ENCODE results near the gene LSMEM2. TPM values are rescaled to one million over a fixed set of nuclear protein-coding genes. Genes with fewer than 3 reads are reported as not detected.

Gene LSMEM2
- total RNA-seq, 1 donor = not detected

DNA sequence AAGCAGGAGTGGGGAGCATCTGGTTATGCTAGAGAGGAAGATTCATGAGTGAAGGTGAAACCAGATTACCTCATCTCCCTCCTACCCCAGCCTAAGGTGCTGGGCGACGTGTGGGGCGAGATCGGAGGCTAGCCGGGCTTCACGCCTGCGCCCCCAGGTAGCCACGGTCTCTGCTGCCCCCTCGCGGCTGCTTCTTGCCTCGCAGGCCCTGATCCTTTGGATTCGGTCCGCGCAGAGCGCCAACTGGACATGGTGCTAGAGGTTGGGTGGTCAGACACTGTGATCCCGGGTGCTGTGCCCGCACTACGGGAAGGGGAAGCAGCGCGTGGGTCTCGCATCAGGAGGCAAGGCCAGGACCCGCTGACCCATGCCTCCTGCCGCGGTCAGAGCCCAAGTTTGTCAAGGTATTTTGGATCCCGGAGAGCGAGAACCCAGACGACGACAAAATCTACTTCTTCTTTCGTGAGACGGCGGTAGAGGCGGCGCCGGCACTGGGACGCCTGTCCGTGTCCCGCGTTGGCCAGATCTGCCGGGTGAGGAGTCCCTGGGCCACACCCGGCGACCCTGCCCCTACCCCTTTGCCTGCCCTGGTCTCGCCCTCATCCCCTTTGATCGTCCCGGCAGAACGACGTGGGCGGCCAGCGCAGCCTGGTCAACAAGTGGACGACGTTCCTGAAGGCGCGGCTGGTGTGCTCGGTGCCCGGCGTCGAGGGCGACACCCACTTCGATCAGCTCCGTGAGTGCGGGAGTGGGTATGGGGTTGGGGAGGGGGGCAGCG lies 5.8 kb upstream of the LSMEM2 start:
- H3K4me3 ChIP-seq (ENCODE audit: low read depth, low read length) = peak overlapping the region; percentile 37
- TF ChIP-seq, protein P1, sequence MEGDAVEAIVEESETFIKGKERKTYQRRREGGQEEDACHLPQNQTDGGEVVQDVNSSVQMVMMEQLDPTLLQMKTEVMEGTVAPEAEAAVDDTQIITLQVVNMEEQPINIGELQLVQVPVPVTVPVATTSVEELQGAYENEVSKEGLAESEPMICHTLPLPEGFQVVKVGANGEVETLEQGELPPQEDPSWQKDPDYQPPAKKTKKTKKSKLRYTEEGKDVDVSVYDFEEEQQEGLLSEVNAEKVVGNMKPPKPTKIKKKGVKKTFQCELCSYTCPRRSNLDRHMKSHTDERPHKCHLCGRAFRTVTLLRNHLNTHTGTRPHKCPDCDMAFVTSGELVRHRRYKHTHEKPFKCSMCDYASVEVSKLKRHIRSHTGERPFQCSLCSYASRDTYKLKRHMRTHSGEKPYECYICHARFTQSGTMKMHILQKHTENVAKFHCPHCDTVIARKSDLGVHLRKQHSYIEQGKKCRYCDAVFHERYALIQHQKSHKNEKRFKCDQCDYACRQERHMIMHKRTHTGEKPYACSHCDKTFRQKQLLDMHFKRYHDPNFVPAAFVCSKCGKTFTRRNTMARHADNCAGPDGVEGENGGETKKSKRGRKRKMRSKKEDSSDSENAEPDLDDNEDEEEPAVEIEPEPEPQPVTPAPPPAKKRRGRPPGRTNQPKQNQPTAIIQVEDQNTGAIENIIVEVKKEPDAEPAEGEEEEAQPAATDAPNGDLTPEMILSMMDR (IDR thresholded peaks at IDR 0.05; ENCODE audit: insufficient read depth, low read length) = peak; percentile 97
- peak; percentile 65 for DNase-seq (ENCODE audit: low read depth)

DNA sequence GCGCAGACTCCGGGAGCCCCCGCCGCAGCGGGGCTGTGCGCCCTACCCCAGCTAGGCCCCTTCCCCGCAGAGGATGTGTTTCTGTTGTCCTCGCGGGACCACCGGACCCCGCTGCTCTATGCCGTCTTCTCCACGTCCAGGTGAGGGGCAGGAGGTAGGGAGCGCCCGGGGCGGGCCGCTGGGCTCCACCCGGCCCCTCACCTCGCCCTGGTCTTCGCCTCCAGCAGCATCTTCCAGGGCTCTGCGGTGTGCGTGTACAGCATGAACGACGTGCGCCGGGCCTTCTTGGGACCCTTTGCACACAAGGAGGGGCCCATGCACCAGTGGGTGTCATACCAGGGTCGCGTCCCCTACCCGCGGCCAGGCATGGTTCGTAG lies 5.2 kb upstream of the LSMEM2 start:
- H3K4me3 ChIP-seq (ENCODE audit: low read depth, low read length) = no peak overlapping the region
- DNase-seq (ENCODE audit: low read depth) = no peak
- TF ChIP-seq, protein P1 (IDR thresholded peaks at IDR 0.05; ENCODE audit: insufficient read depth, low read length) = no peak

- peak; percentile 53 for DNase-seq (ENCODE audit: low read depth)
- no peak overlapping the region for H3K4me3 ChIP-seq (ENCODE audit: low read depth, low read length)
Measured at GRCh38 chr3:50274371-50275104, 4.3 kb upstream of the LSMEM2 start.

DNA sequence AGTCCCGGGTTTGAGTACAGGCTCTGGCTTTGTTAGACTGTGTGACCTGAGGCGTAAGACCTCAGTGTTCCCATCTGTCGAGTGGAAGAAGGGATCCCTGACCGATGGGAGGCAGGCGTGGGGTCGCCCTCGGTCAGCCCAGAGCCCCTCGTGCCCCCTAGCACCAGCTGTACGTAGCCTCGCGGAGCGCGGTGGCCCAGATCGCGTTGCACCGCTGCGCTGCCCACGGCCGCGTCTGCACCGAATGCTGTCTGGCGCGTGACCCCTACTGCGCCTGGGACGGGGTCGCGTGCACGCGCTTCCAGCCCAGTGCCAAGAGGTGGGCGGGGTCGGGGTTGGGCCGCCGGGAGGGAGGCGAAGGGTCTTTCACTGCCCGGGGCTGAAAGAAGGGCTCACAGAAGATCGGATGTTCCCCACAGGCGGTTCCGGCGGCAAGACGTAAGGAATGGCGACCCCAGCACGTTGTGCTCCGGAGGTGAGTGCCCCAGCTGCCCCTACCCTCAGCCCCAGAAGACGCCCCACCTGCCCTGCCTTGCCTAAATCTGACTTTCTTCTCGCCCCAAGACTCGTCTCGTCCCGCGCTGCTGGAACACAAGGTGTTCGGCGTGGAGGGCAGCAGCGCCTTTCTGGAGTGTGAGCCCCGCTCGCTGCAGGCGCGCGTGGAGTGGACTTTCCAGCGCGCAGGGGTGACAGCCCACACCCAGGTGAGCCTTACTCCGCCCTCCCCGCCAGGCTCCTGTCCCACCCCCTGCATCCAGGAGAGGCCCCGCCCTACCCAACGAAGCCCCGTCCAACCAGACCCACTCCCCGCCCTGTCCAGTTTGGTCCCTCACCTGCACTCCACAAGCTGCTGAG lies 3.5 kb upstream of the LSMEM2 start:
- TF ChIP-seq, protein P1 (IDR thresholded peaks at IDR 0.05; ENCODE audit: insufficient read depth, low read length) = no peak
- no peak overlapping the region for H3K4me3 ChIP-seq (ENCODE audit: low read depth, low read length)
- no peak for DNase-seq (ENCODE audit: low read depth)

More at GRCh38 chr3:50274371-50275104, 4.3 kb upstream of the LSMEM2 start:
- TF ChIP-seq, protein P1 (IDR thresholded peaks at IDR 0.05; ENCODE audit: insufficient read depth, low read length) = peak; percentile 63

DNA sequence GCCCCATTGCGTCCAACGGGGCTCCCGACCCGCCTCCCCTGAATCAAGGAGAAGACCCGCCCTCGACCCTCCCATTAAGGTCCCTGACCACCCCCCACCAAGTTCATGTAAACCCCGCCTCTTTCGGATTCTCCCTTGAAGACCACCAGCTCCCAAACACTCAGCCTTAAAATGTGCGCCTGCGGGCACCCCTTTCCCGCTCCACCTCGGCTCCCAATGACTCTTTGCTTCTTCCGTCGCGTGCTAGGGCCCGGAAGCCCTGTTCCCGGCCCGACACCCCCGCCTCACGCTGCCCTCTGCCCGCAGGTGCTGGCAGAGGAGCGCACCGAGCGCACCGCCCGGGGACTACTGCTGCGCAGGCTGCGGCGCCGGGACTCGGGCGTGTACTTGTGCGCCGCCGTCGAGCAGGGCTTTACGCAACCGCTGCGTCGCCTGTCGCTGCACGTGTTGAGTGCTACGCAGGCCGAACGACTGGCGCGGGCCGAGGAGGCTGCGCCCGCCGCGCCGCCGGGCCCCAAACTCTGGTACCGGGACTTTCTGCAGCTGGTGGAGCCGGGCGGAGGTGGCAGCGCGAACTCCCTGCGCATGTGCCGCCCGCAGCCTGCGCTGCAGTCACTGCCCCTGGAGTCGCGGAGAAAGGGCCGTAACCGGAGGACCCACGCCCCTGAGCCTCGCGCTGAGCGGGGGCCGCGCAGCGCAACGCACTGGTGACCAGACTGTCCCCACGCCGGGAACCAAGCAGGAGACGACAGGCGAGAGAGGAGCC lies 2.7 kb upstream of the LSMEM2 start:
- H3K4me3 ChIP-seq (ENCODE audit: low read depth, low read length) = no peak overlapping the region
- DNase-seq (ENCODE audit: low read depth) = no peak
- TF ChIP-seq, protein P1 (IDR thresholded peaks at IDR 0.05; ENCODE audit: insufficient read depth, low read length) = no peak

- TF ChIP-seq, protein P1 (IDR thresholded peaks at IDR 0.05; ENCODE audit: insufficient read depth, low read length) = no peak
- DNase-seq (ENCODE audit: low read depth) = no peak
Measured at GRCh38 chr3:50276762-50277101, 2.2 kb upstream of the LSMEM2 start.

More at GRCh38 chr3:50276762-50277101, 2.2 kb upstream of the LSMEM2 start:
- H3K4me3 ChIP-seq (ENCODE audit: low read depth, low read length) = no peak overlapping the region

Data from fibroblast of the aortic adventitia (primary cell).